DMS 273 (cell line): ENCODE data around the gene CLIP4.

Experiments used
- DNase-seq: peaks from one replicate; lab custom pipeline; 2025; ENCODE audit not compliant: unreplicated experiment; lab: John Stamatoyannopoulos, UW

Gene CLIP4

GRCh38 chr2:29130295-29130694 lies 15.1 kb downstream of the CLIP4 start:
- DNase-seq = peak; percentile 47

- no peak for DNase-seq
Measured at GRCh38 chr2:29134933-29135332, 19.7 kb downstream of the CLIP4 start.

GRCh38 chr2:29139152-29139551 lies 23.9 kb downstream of the CLIP4 start:
- DNase-seq = no peak

- DNase-seq = no peak
Measured at GRCh38 chr2:29139731-29140130, 24.5 kb downstream of the CLIP4 start.

- DNase-seq = no peak
Measured at GRCh38 chr2:29143657-29144056, 28.4 kb downstream of the CLIP4 start.

- no peak for DNase-seq
Measured at GRCh38 chr2:29146197-29146596, 31.0 kb downstream of the CLIP4 start.

GRCh38 chr2:29147963-29148362 lies 32.7 kb downstream of the CLIP4 start:
- no peak for DNase-seq

GRCh38 chr2:29154610-29155009 lies 39.4 kb downstream of the CLIP4 start:
- DNase-seq = no peak

GRCh38 chr2:29155578-29155977 lies 40.4 kb downstream of the CLIP4 start:
- DNase-seq = no peak

GRCh38 chr2:29157131-29157530 lies 41.9 kb downstream of the CLIP4 start:
- no peak for DNase-seq

GRCh38 chr2:29159125-29159524 lies 43.9 kb downstream of the CLIP4 start:
- DNase-seq = no peak

GRCh38 chr2:29160184-29160583 lies 45.0 kb downstream of the CLIP4 start:
- no peak for DNase-seq

GRCh38 chr2:29162204-29162928 lies 47.2 kb downstream of the CLIP4 start:
- DNase-seq = no peak

GRCh38 chr2:29164091-29164846 lies 49.1 kb downstream of the CLIP4 start:
- DNase-seq = no peak

GRCh38 chr2:29165362-29166241 lies 50.4 kb downstream of the CLIP4 start:
- peak; percentile 48 for DNase-seq

GRCh38 chr2:29166242-29167039 lies 51.2 kb downstream of the CLIP4 start:
- no peak for DNase-seq

- no peak for DNase-seq
Measured at GRCh38 chr2:29174937-29175336, 59.7 kb downstream of the CLIP4 start.

GRCh38 chr2:29175338-29175737 lies 60.1 kb downstream of the CLIP4 start:
- DNase-seq = no peak

GRCh38 chr2:29182334-29182733 lies 67.1 kb downstream of the CLIP4 start:
- DNase-seq = no peak

GRCh38 chr2:29182920-29183319 lies 67.7 kb downstream of the CLIP4 start:
- DNase-seq = no peak

- DNase-seq = no peak
Measured at GRCh38 chr2:29184531-29184930, 69.3 kb downstream of the CLIP4 start.
